ENCODE results near the gene EPS8L2. TPM values are rescaled to one million over a fixed set of nuclear protein-coding genes. Genes with fewer than 3 reads are reported as not detected.

The EPS8L2 gene
- total RNA-seq, 4 donors from 2014 or later: 107 to 193 (median 140) TPM

GRCh38 chr11:702462-703461 is 3.3 kb upstream of the EPS8L2 start:
- Histone ChIP-seq H3K4me1 (peaks cover 75% of the 10 kb centered on the region), H3K9me3 (no peaks in the 10 kb centered on the region), H3K27me3 (no peaks in the 10 kb centered on the region), H3K36me3 (peaks cover 13% of the 10 kb centered on the region), H3K27ac (peak overlapping the region; percentile 46), H3K4me3 (no peak overlapping the region)
- DNase-seq (ENCODE audit: low spot score in 2 of 2): peak in 1 of 2 donors; percentile 68
- no peak for TF ChIP-seq POLR2AphosphoS5 (IDR thresholded peaks at IDR 0.05)
- TF ChIP-seq CTCF (IDR thresholded peaks at IDR 0.05): no peak
- no peak for TF ChIP-seq EP300 (IDR thresholded peaks at IDR 0.05)
- no peak for TF ChIP-seq POLR2A (IDR thresholded peaks at IDR 0.05)
- 74% methylated on average over 4 of the region's 26 CpGs for WGBS

GRCh38 chr11:703506-703905 is 2.5 kb upstream of the EPS8L2 start:
- TF ChIP-seq POLR2A (IDR thresholded peaks at IDR 0.05) (no peak), CTCF (IDR thresholded peaks at IDR 0.05) (no peak), EP300 (IDR thresholded peaks at IDR 0.05) (no peak), POLR2AphosphoS5 (IDR thresholded peaks at IDR 0.05) (no peak)
- peak in 1 of 2 donors; percentile 55 for DNase-seq (ENCODE audit: low spot score in 2 of 2)
- 94% methylated on average over 6 of the region's 9 CpGs for WGBS
- Histone ChIP-seq H3K36me3 (peaks cover 13% of the 10 kb centered on the region), H3K4me3 (no peak overlapping the region), H3K9me3 (no peaks in the 10 kb centered on the region), H3K4me1 (peaks cover 75% of the 10 kb centered on the region), H3K27ac (peak overlapping the region; percentile 46), H3K27me3 (no peaks in the 10 kb centered on the region)

- Histone ChIP-seq H3K9me3 (no peaks in the 10 kb centered on the region), H3K27ac (peak overlapping the region; percentile 87), H3K4me3 (no peak overlapping the region), H3K27me3 (no peaks in the 10 kb centered on the region), H3K4me1 (peaks cover 73% of the 10 kb centered on the region), H3K36me3 (peaks cover 13% of the 10 kb centered on the region)
- TF ChIP-seq POLR2AphosphoS5 (IDR thresholded peaks at IDR 0.05): no peak
- no peak for TF ChIP-seq CTCF (IDR thresholded peaks at IDR 0.05)
- no peak for TF ChIP-seq POLR2A (IDR thresholded peaks at IDR 0.05)
- TF ChIP-seq EP300 (IDR thresholded peaks at IDR 0.05): no peak
- WGBS: 85% methylated on average over 16 of the region's 18 CpGs
- no peak for DNase-seq (ENCODE audit: low spot score in 2 of 2)
These were observed 1.8 kb upstream of the EPS8L2 start for GRCh38 chr11:704228-704674.

- H3K9me3 ChIP-seq: no peaks in the 10 kb centered on the region
- DNase-seq (ENCODE audit: low spot score in 2 of 2): peak in 1 of 2 donors; percentile 68
- H3K36me3 ChIP-seq: peaks cover 10% of the 10 kb centered on the region
- TF ChIP-seq POLR2A (IDR thresholded peaks at IDR 0.05) (no peak), EP300 (IDR thresholded peaks at IDR 0.05) (no peak), CTCF (IDR thresholded peaks at IDR 0.05) (no peak), POLR2AphosphoS5 (IDR thresholded peaks at IDR 0.05) (no peak)
- H3K4me3 ChIP-seq: peak overlapping the region; percentile 58
- H3K4me1 ChIP-seq: peaks cover 78% of the 10 kb centered on the region
- H3K27ac ChIP-seq: peak overlapping the region; percentile 87
- no peaks in the 10 kb centered on the region for H3K27me3 ChIP-seq
- WGBS: 54% methylated on average over 13 of the region's 27 CpGs
These were observed 1.0 kb upstream of the EPS8L2 start for GRCh38 chr11:704781-705645.

Measured in suprapubic skin (tissue), 4 donors.